Measurements from ENCODE around the gene VENTX.

GRCh38 chr10:133267293-133267692 is 29.6 kb downstream of the VENTX start:
- TF ChIP-seq EZH2 (IDR thresholded peaks at IDR 0.05) (no peak), EZH2phosphoT487 (IDR thresholded peaks at IDR 0.05) (no peak)
- TF ChIP-seq, protein P1, sequence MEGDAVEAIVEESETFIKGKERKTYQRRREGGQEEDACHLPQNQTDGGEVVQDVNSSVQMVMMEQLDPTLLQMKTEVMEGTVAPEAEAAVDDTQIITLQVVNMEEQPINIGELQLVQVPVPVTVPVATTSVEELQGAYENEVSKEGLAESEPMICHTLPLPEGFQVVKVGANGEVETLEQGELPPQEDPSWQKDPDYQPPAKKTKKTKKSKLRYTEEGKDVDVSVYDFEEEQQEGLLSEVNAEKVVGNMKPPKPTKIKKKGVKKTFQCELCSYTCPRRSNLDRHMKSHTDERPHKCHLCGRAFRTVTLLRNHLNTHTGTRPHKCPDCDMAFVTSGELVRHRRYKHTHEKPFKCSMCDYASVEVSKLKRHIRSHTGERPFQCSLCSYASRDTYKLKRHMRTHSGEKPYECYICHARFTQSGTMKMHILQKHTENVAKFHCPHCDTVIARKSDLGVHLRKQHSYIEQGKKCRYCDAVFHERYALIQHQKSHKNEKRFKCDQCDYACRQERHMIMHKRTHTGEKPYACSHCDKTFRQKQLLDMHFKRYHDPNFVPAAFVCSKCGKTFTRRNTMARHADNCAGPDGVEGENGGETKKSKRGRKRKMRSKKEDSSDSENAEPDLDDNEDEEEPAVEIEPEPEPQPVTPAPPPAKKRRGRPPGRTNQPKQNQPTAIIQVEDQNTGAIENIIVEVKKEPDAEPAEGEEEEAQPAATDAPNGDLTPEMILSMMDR (IDR thresholded peaks at IDR 0.05) = no peak

Measured in neural progenitor cell (in vitro differentiated cells).